Esophagus squamous epithelium (tissue), 5 donors: Measurements from ENCODE around the gene STK40. TPM values are rescaled to one million over a fixed set of nuclear protein-coding genes. Genes with fewer than 3 reads are reported as not detected.
A peak's percentile ranks its signal among the peaks of the same experiment; 100 is the strongest.

Source experiments
- DNase-seq: peaks from one replicate; lab custom pipeline; 2025; lab: John Stamatoyannopoulos, UW
- H3K27ac ChIP-seq, 4 donors: fragments of 200-600 bp; sonication (generic); one replicate each; pipeline ENCODE4 v1.5.1; 2016 to 2019; ENCODE audit warnings: mild to moderate bottlenecking in 1 of 4
- H3K27me3 ChIP-seq, 4 donors: fragments of 200-600 bp; sonication (generic); 1 replicate in 3 of 4; 2 replicates in 1 of 4; pipeline versions ENCODE4 v1.5.1 to v1.6.0; 2017 to 2021; ENCODE audit warnings: antibody characterized with exemption in 1 of 4
- H3K36me3 ChIP-seq, 3 donors: fragments of 200-600 bp; sonication (generic); one replicate each; pipeline ENCODE4 v1.5.1; 2016 to 2019
- H3K4me1 ChIP-seq, 3 donors: fragments of 200-600 bp; sonication (generic); one replicate each; pipeline ENCODE4 v1.5.1; 2017 to 2019
- H3K4me3 ChIP-seq, 4 donors: fragments of 200-600 bp; sonication (generic); 1 replicate in 3 of 4; 2 replicates in 1 of 4; pipeline ENCODE4 v1.5.1; 2016 to 2019; ENCODE audit warnings: mild to moderate bottlenecking in 2 of 4, moderate library complexity in 1 of 4
- H3K9me3 ChIP-seq, 3 donors: fragments of 200-600 bp; sonication (generic); one replicate each; pipeline ENCODE4 v1.5.1; 2016 to 2019
- CTCF ChIP-seq, 6 experiments: fragments of 450-650 bp in 4 of 6; fragments of 200-600 bp in 2 of 6; sonication (generic) in 2 of 6; IDR thresholded peaks; one replicate each; pipeline ENCODE4 v1.5.1; 2016 to 2019; ENCODE audit warnings: antibody characterized with exemption in 6 of 6, mild to moderate bottlenecking in 4 of 6, moderate library complexity in 4 of 6
- POLR2A ChIP-seq, 4 donors: fragments of 450-650 bp; IDR thresholded peaks; one replicate each; pipeline ENCODE4 v1.6.1; 2017; ENCODE audit warnings: antibody characterized with exemption in 4 of 4, mild to moderate bottlenecking in 4 of 4, moderate library complexity in 3 of 4
- WGBS, 2 donors: methylation state at CpG; one replicate each; pipeline ENCODE4 v1.1.5; 2018; 5-methylcytosine and 5-hydroxymethylcytosine counted together
- intact Hi-C: fragments of 100-400 bp; cut with DNase I; formaldehyde crosslinking; loops from one replicate; pipeline ENCODE4 v1.15.0; 2022
- total RNA-seq, 4 donors: library from RNA; depleted of rRNA; stranded (reverse); fragments of >200 nt; gene quantifications; one replicate each; pipeline ENCODE4 v1.1.0, GENCODE V29; 2016
- donor health status: DM: yes; HTN: yes; CAD: no.

STK40 gene
- total RNA-seq, 4 donors from 2014 or later: 34.5 to 59.7 (median 42.3) TPM

GRCh38 chr1:36322786-36323635, 62.7 kb downstream of the STK40 start:
- peak overlapping the region; percentile 77 to 93 (median 84) for H3K27ac ChIP-seq
- H3K4me1 ChIP-seq: peaks cover 14 to 43% (median 26%) of the 10 kb centered on the region in 3 donors
- no peak for TF ChIP-seq CTCF (IDR thresholded peaks at IDR 0.05)
- peak in 1 of 4 donors; percentile 5 for TF ChIP-seq POLR2A (IDR thresholded peaks at IDR 0.05)
- no peak for DNase-seq
- intact Hi-C loops: no loop called here
- peaks cover 0 to 7% (median 0%) of the 10 kb centered on the region in 4 donors for H3K27me3 ChIP-seq
- peak overlapping the region; percentile 45 to 85 (median 63) for H3K4me3 ChIP-seq
- H3K36me3 ChIP-seq: no peaks in the 10 kb centered on the region
- WGBS, 2 donors: 35% methylated on average over 5 of the region's 83 CpGs; no CpG with 5 or more reads in 1 of the 2 donors
- no peaks in the 10 kb centered on the region for H3K9me3 ChIP-seq

- 17 to 52% methylated on average over 1 to 4 of the region's 67 CpGs for WGBS, 2 donors
- DNase-seq: no peak
- H3K4me3 ChIP-seq: peak overlapping the region; percentile 45 to 85 (median 63)
- TF ChIP-seq CTCF (IDR thresholded peaks at IDR 0.05): no peak
- no peak for TF ChIP-seq POLR2A (IDR thresholded peaks at IDR 0.05)
- no peaks in the 10 kb centered on the region for H3K36me3 ChIP-seq
- H3K27ac ChIP-seq: peak overlapping the region; percentile 77 to 93 (median 84)
- H3K4me1 ChIP-seq: peaks cover 14 to 43% (median 26%) of the 10 kb centered on the region in 3 donors
- no peaks in the 10 kb centered on the region for H3K9me3 ChIP-seq
- H3K27me3 ChIP-seq: peaks cover 0 to 7% (median 0%) of the 10 kb centered on the region in 4 donors
- intact Hi-C loops: no loop called here
These were observed 63.5 kb downstream of the STK40 start for GRCh38 chr1:36322041-36322785.

- Histone ChIP-seq H3K36me3 (no peaks in the 10 kb centered on the region), H3K4me3 (peak overlapping the region; percentile 6 to 85 (median 56)), H3K27me3 (peaks cover 0 to 7% (median 0%) of the 10 kb centered on the region in 4 donors), H3K9me3 (no peaks in the 10 kb centered on the region), H3K4me1 (peaks cover 14 to 43% (median 26%) of the 10 kb centered on the region in 3 donors), H3K27ac (peak overlapping the region; percentile 26 to 93 (median 84))
- no peak for TF ChIP-seq POLR2A (IDR thresholded peaks at IDR 0.05)
- no peak for TF ChIP-seq CTCF (IDR thresholded peaks at IDR 0.05)
- intact Hi-C loops: no loop called here
- DNase-seq: no peak
- WGBS, 2 donors: 57 to 77% methylated on average over 6 to 11 of the region's 59 CpGs
These were observed 64.4 kb downstream of the STK40 start for GRCh38 chr1:36321119-36321951.

- no peak for TF ChIP-seq CTCF (IDR thresholded peaks at IDR 0.05)
- no peak for TF ChIP-seq POLR2A (IDR thresholded peaks at IDR 0.05)
- DNase-seq: no peak
- intact Hi-C loops: no loop called here
- H3K4me1 ChIP-seq: peaks cover 14 to 43% (median 26%) of the 10 kb centered on the region in 3 donors
- WGBS, 2 donors: 60% methylated on average over 1 of the region's 23 CpGs; no CpG with 5 or more reads in 1 of the 2 donors
- no peaks in the 10 kb centered on the region for H3K9me3 ChIP-seq
- peak overlapping the region; percentile 26 to 93 (median 84) for H3K27ac ChIP-seq
- no peaks in the 10 kb centered on the region for H3K36me3 ChIP-seq
- H3K4me3 ChIP-seq: peak overlapping the region; percentile 6 to 85 (median 56)
- H3K27me3 ChIP-seq: peaks cover 0 to 7% (median 0%) of the 10 kb centered on the region in 4 donors
These were observed 65.0 kb downstream of the STK40 start for GRCh38 chr1:36320767-36321118.
